Fibroblast of skin of back (primary cell): ENCODE measurements around the gene GDF3. TPM values are rescaled to one million over a fixed set of nuclear protein-coding genes. Genes with fewer than 3 reads are reported as not detected.
"Not testable (repeated sequence)": the region's sequence is repeated elsewhere in the genome, so short reads cannot be mapped to it uniquely, and the experiment has no call there.

Experiments used
- DNase-seq: peaks from one replicate; pipeline ENCODE4 v3.0.0-alpha.2; 2013
- polyA plus RNA-seq, 2 experiments: library from polyadenylated mRNA; unstranded; fragments of 120-200 nt; gene quantifications; one replicate each; pipeline ENCODE4 v1.2.1, GENCODE V29; 2013; ENCODE audit not compliant: insufficient read length in 2 of 2

GDF3 gene
- polyA plus RNA-seq (2013, experiment 1 of 2; ENCODE audit: insufficient read length) = not detected
- not detected for polyA plus RNA-seq (2013, experiment 2 of 2; ENCODE audit: insufficient read length)

- peak; percentile 18 for DNase-seq
These were observed at the start of gene GDF3 for GRCh38 chr12:7695566-7696197. TSS of gene GDF3 (minus strand) at chr12:7695775. CDS start at chr12:7695728, 47 bp downstream.

GRCh38 chr12:7732993-7733392 is 37.4 kb upstream of the GDF3 start:
- no peak for DNase-seq

- no peak for DNase-seq
These were observed 35.9 kb upstream of the GDF3 start for GRCh38 chr12:7731486-7731885.

- not testable (repeated sequence) for DNase-seq
These were observed 35.4 kb upstream of the GDF3 start for GRCh38 chr12:7730984-7731383.

- DNase-seq = peak; percentile 34
These were observed 34.2 kb upstream of the GDF3 start for GRCh38 chr12:7729746-7730145.

GRCh38 chr12:7723926-7724325 is 28.4 kb upstream of the GDF3 start:
- no peak for DNase-seq

- DNase-seq = no peak
These were observed 24.6 kb upstream of the GDF3 start for GRCh38 chr12:7719946-7720730.

GRCh38 chr12:7716381-7716780 is 20.8 kb upstream of the GDF3 start:
- DNase-seq = peak; percentile 31

- DNase-seq = no peak
These were observed 17.4 kb upstream of the GDF3 start for GRCh38 chr12:7712841-7713442.

GRCh38 chr12:7711133-7711532 is 15.6 kb upstream of the GDF3 start, which contains the start of gene DPPA3:
TSS of gene DPPA3 (plus strand) at chr12:7711433. CDS start at chr12:7711571, 138 bp downstream.
- no peak for DNase-seq

- no peak for DNase-seq
These were observed 14.5 kb upstream of the GDF3 start for GRCh38 chr12:7709969-7710675.

GRCh38 chr12:7705846-7706245 is 10.3 kb upstream of the GDF3 start:
- DNase-seq = no peak

GRCh38 chr12:7695237-7695560 is 376 bp downstream of the GDF3 start:
- DNase-seq = no peak

- no peak for DNase-seq
These were observed 879 bp downstream of the GDF3 start for GRCh38 chr12:7694556-7695236.

- DNase-seq = no peak
These were observed 1.8 kb downstream of the GDF3 start for GRCh38 chr12:7693793-7694192.

GRCh38 chr12:7681535-7681934 is 14.0 kb downstream of the GDF3 start:
- no peak for DNase-seq

GRCh38 chr12:7679251-7680045 is 16.1 kb downstream of the GDF3 start:
- no peak for DNase-seq

- DNase-seq = no peak
These were observed 16.8 kb downstream of the GDF3 start for GRCh38 chr12:7678744-7679143.

- peak; percentile 40 for DNase-seq
These were observed 18.1 kb downstream of the GDF3 start for GRCh38 chr12:7677432-7677888.

- not testable (repeated sequence) for DNase-seq
These were observed 20.1 kb downstream of the GDF3 start for GRCh38 chr12:7675455-7675854.

- DNase-seq = no peak
These were observed 27.4 kb downstream of the GDF3 start for GRCh38 chr12:7668171-7668570.
